Kidney glomerular epithelial cell (primary cell): ENCODE results near the gene ABTB2.

Source experiments
- DNase-seq: peaks from one replicate; lab custom pipeline; 2025; lab: John Stamatoyannopoulos, UW

ABTB2 gene

GRCh38 chr11:34284811-34285481 lies 72.9 kb downstream of the ABTB2 start:
- no peak for DNase-seq

GRCh38 chr11:34284156-34284555 lies 73.7 kb downstream of the ABTB2 start:
- no peak for DNase-seq

GRCh38 chr11:34280945-34281872 lies 76.6 kb downstream of the ABTB2 start:
- DNase-seq = no peak

GRCh38 chr11:34278693-34279297 lies 79.0 kb downstream of the ABTB2 start:
- no peak for DNase-seq

- DNase-seq = no peak
Observed at GRCh38 chr11:34278175-34278574, 79.6 kb downstream of the ABTB2 start.

GRCh38 chr11:34277171-34277570 lies 80.6 kb downstream of the ABTB2 start:
- DNase-seq = no peak

GRCh38 chr11:34276352-34276864 lies 81.4 kb downstream of the ABTB2 start:
- DNase-seq = no peak

- no peak for DNase-seq
Observed at GRCh38 chr11:34275486-34275885, 82.3 kb downstream of the ABTB2 start.

- DNase-seq = peak; percentile 39
Observed at GRCh38 chr11:34274712-34275398, 83.0 kb downstream of the ABTB2 start.

- DNase-seq = no peak
Observed at GRCh38 chr11:34273099-34273498, 84.7 kb downstream of the ABTB2 start.

GRCh38 chr11:34271727-34272126 lies 86.1 kb downstream of the ABTB2 start:
- DNase-seq = no peak

GRCh38 chr11:34270711-34271110 lies 87.1 kb downstream of the ABTB2 start:
- no peak for DNase-seq

GRCh38 chr11:34269694-34270245 lies 88.0 kb downstream of the ABTB2 start:
- DNase-seq = peak; percentile 19

- DNase-seq = no peak
Observed at GRCh38 chr11:34268906-34269430, 88.8 kb downstream of the ABTB2 start.

- DNase-seq = no peak
Observed at GRCh38 chr11:34267417-34267816, 90.4 kb downstream of the ABTB2 start.

- DNase-seq = no peak
Observed at GRCh38 chr11:34267013-34267412, 90.8 kb downstream of the ABTB2 start.

GRCh38 chr11:34266090-34266912 lies 91.5 kb downstream of the ABTB2 start:
- peak; percentile 94 for DNase-seq

GRCh38 chr11:34264303-34265110 lies 93.3 kb downstream of the ABTB2 start:
- DNase-seq = no peak

GRCh38 chr11:34263441-34264091 lies 94.2 kb downstream of the ABTB2 start:
- DNase-seq = peak; percentile 71
